Bronchial epithelial cell (primary cell): ENCODE data around the gene CCDC13. TPM values are rescaled to one million over a fixed set of nuclear protein-coding genes. Genes with fewer than 3 reads are reported as not detected.

ENCODE experiments used
- DNase-seq: peaks from one replicate; pipeline ENCODE4 v3.0.0-alpha.2; 2010; ENCODE audit warnings: low read depth
- FAIRE-seq: peaks from 2 replicates; lab custom pipeline; 2011; peaks lifted over from hg19 to GRCh38; lab: Jason Lieb, UNC
- H3K27me3 ChIP-seq: 2 replicates; pipeline ENCODE4 v1.5.1; 2011; ENCODE audit warnings: low read length; ENCODE audit not compliant: control insufficient read depth, insufficient read depth
- H3K36me3 ChIP-seq: 2 replicates; pipeline ENCODE4 v1.5.1; 2011; ENCODE audit warnings: low read length; ENCODE audit not compliant: control insufficient read depth, insufficient read depth
- H3K4me3 ChIP-seq: 2 replicates; pipeline ENCODE4 v1.5.1; 2011; ENCODE audit warnings: mild to moderate bottlenecking, low read depth, low read length, control low read depth
- CTCF ChIP-seq: IDR thresholded peaks from 2 replicates; pipeline ENCODE4 v1.5.1; 2011; ENCODE audit warnings: mild to moderate bottlenecking, moderate library complexity, low read length, control low read depth, inconsistent platforms; ENCODE audit not compliant: insufficient read depth, severe bottlenecking
- total RNA-seq: library from RNA; depleted of rRNA; stranded (reverse); fragments of >200 nt; gene quantifications from 2 replicates; pipeline ENCODE4 v1.2.1, GENCODE V29; 2014

CCDC13 gene
- total RNA-seq, 1 donor from 2014 or later = 1.6 TPM

GRCh38 chr3:42746455-42747450 is 26.3 kb downstream of the CCDC13 start:
- DNase-seq = no peak
- no peak overlapping the region for H3K4me3 ChIP-seq
- no peak for FAIRE-seq
- no peaks in the 10 kb centered on the region for H3K36me3 ChIP-seq
- no peaks in the 10 kb centered on the region for H3K27me3 ChIP-seq
- no peak for TF ChIP-seq CTCF

DNA sequence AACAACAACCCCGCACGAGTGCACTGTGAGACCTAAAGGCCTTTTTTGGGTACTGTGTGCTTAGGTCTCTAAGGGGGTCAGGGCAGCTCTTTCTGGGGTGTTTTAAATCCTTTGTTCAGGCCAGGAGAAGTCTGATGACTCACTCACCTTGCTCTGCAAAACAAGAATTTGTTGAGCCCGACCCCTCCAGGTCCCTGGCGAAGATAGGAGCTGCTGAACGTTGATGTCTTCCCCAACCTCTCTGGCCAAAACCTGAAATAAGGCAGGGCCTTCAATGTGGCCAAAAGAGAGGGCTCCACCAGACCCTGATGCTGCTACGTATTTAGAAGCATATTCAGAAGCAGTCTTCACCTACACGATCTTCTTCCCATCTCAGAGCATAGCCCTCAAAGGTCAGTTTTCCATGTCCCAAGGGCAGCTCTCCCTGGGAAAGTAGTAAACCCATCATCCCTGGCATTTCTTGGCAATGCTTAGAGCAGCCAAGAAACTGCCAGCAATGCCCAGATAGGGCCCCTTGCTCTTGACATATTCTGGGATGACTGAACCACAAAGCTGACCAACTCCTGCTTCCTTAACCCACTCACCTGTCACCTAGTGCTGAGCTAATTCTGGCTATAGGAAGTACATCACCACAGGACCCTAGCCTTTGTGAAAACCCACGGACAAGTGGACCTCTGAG is 27.1 kb downstream of the CCDC13 start:
- no peak for DNase-seq
- no peak overlapping the region for H3K4me3 ChIP-seq
- peak; percentile 73 for FAIRE-seq
- H3K36me3 ChIP-seq = no peaks in the 10 kb centered on the region
- H3K27me3 ChIP-seq = no peaks in the 10 kb centered on the region
- no peak for TF ChIP-seq CTCF

- no peak for TF ChIP-seq CTCF
- Histone ChIP-seq H3K4me3 (no peak overlapping the region), H3K36me3 (no peaks in the 10 kb centered on the region), H3K27me3 (no peaks in the 10 kb centered on the region)
- DNase-seq (no peak), FAIRE-seq (no peak)
These were observed 27.7 kb downstream of the CCDC13 start for GRCh38 chr3:42745291-42745745.

DNA sequence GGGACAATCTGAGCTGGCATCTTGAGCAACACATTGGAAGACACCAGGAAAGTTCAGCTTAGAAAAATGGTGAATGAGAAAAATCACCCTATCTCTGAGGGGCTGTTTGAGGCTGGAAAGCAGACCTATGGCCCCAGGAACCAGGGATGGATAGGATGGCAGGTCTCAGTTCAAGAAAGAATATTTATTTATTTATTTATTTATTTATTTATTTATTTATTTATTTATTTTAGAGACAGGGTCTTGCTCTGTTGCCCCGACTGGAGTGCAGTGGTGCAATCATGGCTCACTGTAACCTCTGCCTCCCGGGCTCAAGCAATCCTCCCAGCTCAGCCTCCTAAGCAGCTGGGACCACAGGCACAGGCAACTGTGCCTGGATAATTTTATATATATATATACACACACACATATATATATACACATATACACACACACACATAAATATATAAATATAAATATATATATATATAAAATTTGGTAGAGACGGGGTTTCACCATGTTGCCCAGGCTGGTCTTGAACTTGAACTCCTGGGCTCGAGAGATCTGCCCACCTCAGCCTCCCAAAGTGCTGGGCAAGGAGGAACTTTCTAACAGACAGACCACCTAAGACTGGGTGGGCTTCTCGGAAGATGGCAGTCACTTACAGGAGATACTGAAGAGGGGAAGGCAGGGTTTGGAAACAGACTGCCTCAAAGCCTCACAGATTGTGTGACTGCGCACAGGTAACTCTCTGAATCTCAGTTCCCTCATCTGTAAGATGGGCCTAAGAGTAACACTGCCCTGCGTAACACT is 29.7 kb downstream of the CCDC13 start:
- H3K36me3 ChIP-seq = no peaks in the 10 kb centered on the region
- no peak overlapping the region for H3K4me3 ChIP-seq
- H3K27me3 ChIP-seq = no peaks in the 10 kb centered on the region
- no peak for TF ChIP-seq CTCF
- no peak for FAIRE-seq
- no peak for DNase-seq

DNA sequence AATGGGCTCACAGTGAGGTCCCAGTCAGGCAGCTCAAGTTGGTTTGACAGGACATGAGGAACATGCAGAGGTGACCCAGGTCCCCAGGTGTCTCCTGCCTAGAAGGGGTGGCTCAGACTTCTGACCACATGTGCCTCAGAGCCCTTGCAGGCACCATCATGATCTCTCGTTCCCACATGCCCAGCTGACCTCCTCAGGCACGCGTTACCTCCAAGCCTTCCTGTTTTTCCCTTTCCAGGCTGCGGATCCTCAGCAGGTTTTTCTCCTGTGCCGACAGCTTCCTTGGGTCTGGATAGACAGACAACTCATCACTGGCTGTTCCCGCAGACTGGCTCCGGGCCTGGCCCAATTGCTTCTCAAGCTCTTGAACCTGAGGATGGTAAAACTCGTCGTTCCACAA is 30.4 kb downstream of the CCDC13 start:
- no peak for DNase-seq
- no peaks in the 10 kb centered on the region for H3K36me3 ChIP-seq
- FAIRE-seq = no peak
- TF ChIP-seq CTCF = no peak
- no peak overlapping the region for H3K4me3 ChIP-seq
- no peaks in the 10 kb centered on the region for H3K27me3 ChIP-seq
